Mucosa of rectum (tissue), 2 donors: ENCODE results near the gene NKD1.

Source experiments
- H3K27ac ChIP-seq, 2 donors: one replicate each; pipeline ENCODE4 v1.7.0; 2013; ENCODE audit warnings: inconsistent platforms in 2 of 2, low read depth in 2 of 2, low read length in 2 of 2
- H3K27me3 ChIP-seq, 2 donors: one replicate each; pipeline ENCODE4 v1.7.0; 2013; ENCODE audit warnings: low read length in 2 of 2; ENCODE audit not compliant: control insufficient read depth in 2 of 2, insufficient read depth in 2 of 2
- H3K36me3 ChIP-seq, 2 donors: one replicate each; pipeline ENCODE4 v1.7.0; 2013; ENCODE audit warnings: low read length in 2 of 2; ENCODE audit not compliant: control insufficient read depth in 2 of 2, insufficient read depth in 2 of 2
- H3K4me1 ChIP-seq, 2 donors: one replicate each; pipeline ENCODE4 v1.7.0; 2013; ENCODE audit warnings: low read length in 2 of 2, mild to moderate bottlenecking in 1 of 2; ENCODE audit not compliant: control insufficient read depth in 2 of 2, insufficient read depth in 2 of 2
- H3K4me3 ChIP-seq, 2 donors: one replicate each; pipeline ENCODE4 v1.7.0; 2013; ENCODE audit warnings: low read length in 2 of 2
- H3K9ac ChIP-seq, 2 donors: one replicate each; pipeline ENCODE4 v1.7.0; 2013; ENCODE audit warnings: low read length in 2 of 2, low read depth in 1 of 2, mild to moderate bottlenecking in 1 of 2
- H3K9me3 ChIP-seq, 2 donors: one replicate each; pipeline ENCODE4 v1.7.0; 2013; ENCODE audit warnings: low read length in 2 of 2; ENCODE audit not compliant: control insufficient read depth in 2 of 2
- donor health status: healthy.
- donor health status: Normal muscosa, but diverticular disease.

NKD1 gene

DNA sequence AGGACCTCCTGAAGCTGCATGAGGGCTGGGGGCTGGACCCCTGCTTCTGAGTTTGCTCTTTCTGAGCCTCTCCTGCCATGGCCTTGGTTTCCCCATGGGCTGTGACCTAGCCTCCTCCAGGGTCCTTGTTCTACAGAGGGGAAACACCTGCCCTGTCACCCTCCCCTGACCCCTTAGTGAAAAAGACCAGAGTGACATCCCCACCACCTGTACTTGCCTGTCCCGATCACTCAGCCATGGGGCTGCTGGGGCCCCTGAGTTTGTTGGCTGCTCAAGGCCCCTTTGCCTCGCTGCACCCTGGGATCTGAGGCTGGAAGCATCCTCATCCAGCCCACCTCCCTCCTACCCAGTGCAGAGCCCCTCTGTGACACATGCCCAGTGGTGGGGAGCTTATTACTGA is 146.0 kb downstream of the NKD1 start:
- H3K9ac ChIP-seq: no peak overlapping the region
- no peaks in the 10 kb centered on the region for H3K36me3 ChIP-seq
- no peaks in the 10 kb centered on the region for H3K9me3 ChIP-seq
- H3K4me3 ChIP-seq: peak overlapping the region; percentile 43 to 63
- no peak overlapping the region for H3K27ac ChIP-seq
- H3K4me1 ChIP-seq: peaks cover 25 to 33% of the 10 kb centered on the region in 2 donors
- H3K27me3 ChIP-seq: no peaks in the 10 kb centered on the region

DNA sequence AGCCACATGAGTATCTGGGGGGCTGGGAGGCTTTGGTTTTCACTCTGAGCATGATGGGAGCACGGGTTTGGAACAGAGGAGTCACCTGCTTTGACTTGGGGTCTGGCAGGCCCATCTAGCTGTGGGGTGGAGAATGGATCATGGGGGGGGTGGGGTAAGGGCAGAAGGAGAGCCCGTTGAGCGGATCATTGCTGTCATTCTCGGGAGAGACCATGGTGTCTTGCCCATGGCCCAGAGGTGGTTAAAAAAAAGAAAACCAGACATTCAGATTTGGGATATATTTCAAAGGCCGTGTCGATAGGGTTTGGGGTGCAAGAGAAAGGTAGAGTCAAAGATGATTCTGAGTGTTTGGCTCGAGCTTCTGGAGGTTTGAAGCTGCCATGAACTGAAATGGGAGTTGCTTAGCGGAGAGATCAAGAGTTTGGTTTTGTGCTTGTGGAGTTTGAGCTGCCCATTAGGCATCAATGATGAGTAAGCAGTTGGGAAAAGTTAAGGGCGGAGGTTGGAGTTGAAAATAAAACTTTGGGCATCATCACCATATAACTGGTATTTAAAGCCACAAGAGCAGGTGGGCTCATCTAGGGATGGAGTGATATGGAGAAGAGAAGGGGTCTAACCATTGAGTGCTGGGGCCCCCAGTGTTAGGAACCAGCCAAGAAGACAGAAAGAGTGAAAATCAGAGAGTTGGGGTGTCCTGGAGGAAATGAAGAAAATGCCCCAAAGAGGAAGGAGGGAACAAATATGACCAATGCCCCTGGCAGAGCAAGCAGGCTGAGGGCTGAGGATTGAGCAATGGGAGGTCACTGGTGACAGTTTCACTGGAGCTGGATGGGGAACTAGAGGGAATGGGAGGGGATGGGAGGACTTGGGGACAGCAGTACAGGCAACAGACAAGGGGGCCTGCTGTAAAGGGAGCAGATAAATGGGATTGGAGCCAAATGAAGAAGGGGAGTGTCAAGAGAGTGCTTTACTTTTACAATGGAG is 147.1 kb downstream of the NKD1 start:
- H3K9ac ChIP-seq: no peak overlapping the region
- peaks cover 25 to 33% of the 10 kb centered on the region in 2 donors for H3K4me1 ChIP-seq
- H3K27ac ChIP-seq: peak overlapping the region in 1 of 2 donors; percentile 77
- H3K4me3 ChIP-seq: peak overlapping the region in 1 of 2 donors; percentile 63
- no peaks in the 10 kb centered on the region for H3K9me3 ChIP-seq
- no peaks in the 10 kb centered on the region for H3K27me3 ChIP-seq
- no peaks in the 10 kb centered on the region for H3K36me3 ChIP-seq

DNA sequence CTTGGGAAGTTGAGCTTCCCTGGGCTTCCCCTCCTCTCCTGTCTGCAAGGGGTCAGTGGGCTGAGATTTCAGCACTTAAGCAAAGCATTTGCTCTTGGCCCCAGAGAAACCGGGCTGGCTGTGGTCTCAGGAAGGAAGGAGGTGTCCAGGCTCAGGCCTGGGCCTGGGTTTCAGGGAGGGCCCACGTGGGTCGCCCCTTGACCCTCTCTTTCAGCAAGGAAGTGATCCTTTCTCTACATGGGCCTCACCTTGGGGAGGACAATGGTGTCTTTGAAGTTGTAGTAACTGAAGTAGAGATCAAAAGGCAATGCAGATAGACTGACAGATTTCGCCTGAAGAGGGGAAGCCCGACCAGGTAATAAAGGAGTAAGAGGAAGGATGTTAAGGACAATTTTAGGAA is 147.9 kb downstream of the NKD1 start:
- no peaks in the 10 kb centered on the region for H3K27me3 ChIP-seq
- H3K9ac ChIP-seq: peak overlapping the region; percentile 32 to 45
- no peaks in the 10 kb centered on the region for H3K9me3 ChIP-seq
- H3K4me1 ChIP-seq: peaks cover 25 to 33% of the 10 kb centered on the region in 2 donors
- peak overlapping the region; percentile 3 to 77 for H3K27ac ChIP-seq
- H3K36me3 ChIP-seq: no peaks in the 10 kb centered on the region
- peak overlapping the region in 1 of 2 donors; percentile 13 for H3K4me3 ChIP-seq

DNA sequence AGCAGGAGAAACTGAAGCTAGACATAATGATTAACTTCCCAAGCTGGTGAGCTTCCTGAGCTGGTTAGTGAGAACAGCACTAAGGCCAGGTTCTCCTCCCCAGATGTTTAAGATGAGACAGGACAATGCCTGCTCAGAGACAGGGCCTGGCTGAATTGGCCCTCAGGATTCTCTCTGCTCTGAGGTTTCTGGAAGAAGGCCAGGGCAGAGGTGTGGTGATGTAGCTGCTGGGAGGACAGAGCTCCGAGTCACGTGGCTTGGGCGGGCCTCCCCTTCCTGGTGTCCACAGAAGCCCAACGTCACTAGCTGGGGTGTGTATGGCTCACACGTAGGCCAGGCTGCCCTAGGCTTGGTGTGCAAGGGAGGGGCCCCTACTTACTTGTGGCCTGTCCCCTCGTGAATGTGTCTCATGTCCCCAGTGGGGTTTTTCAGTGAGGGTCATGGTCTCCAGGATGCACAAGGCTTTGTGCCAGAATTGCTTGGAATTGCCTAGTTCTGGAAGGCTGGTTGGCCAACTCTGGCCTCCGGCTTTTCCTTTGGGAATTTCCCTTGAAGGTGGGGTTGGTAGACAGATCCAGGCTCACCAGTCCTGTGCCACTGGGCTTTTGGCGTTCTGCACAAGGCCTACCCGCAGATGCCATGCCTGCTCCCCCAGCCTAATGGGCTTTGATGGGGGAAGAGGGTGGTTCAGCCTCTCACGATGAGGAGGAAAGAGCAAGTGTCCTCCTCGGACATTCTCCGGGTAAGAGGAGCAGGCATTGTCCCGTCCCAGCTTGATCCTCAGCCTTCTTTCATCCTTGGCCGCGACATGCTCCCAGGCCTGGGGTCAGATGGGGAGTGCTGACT is 148.6 kb downstream of the NKD1 start:
- H3K27ac ChIP-seq: peak overlapping the region; percentile 36 to 77
- H3K36me3 ChIP-seq: no peaks in the 10 kb centered on the region
- peaks cover 25 to 33% of the 10 kb centered on the region in 2 donors for H3K4me1 ChIP-seq
- peak overlapping the region in 1 of 2 donors; percentile 13 for H3K4me3 ChIP-seq
- H3K9me3 ChIP-seq: no peaks in the 10 kb centered on the region
- H3K27me3 ChIP-seq: no peaks in the 10 kb centered on the region
- H3K9ac ChIP-seq: peak overlapping the region; percentile 32 to 45

DNA sequence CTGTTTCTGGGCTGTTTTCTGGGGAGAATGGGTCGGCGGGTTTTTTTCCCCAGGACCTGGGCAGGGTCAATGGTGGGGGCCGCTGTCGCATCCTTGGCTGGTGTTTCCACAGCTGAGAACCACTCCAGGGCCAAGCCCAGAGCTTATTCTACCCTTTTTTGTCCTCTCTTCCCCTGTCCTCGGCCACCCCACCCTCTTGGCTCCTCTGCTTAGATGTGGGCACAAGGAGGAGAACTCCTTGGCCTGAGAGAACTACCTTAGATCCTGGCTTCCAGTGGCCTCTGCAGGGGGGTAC is 149.2 kb downstream of the NKD1 start:
- Histone ChIP-seq H3K4me3 (peak overlapping the region; percentile 60 to 69), H3K36me3 (no peaks in the 10 kb centered on the region), H3K9me3 (no peaks in the 10 kb centered on the region), H3K27ac (peak overlapping the region; percentile 36 to 77), H3K4me1 (peaks cover 25 to 33% of the 10 kb centered on the region in 2 donors), H3K27me3 (no peaks in the 10 kb centered on the region), H3K9ac (peak overlapping the region; percentile 58)

DNA sequence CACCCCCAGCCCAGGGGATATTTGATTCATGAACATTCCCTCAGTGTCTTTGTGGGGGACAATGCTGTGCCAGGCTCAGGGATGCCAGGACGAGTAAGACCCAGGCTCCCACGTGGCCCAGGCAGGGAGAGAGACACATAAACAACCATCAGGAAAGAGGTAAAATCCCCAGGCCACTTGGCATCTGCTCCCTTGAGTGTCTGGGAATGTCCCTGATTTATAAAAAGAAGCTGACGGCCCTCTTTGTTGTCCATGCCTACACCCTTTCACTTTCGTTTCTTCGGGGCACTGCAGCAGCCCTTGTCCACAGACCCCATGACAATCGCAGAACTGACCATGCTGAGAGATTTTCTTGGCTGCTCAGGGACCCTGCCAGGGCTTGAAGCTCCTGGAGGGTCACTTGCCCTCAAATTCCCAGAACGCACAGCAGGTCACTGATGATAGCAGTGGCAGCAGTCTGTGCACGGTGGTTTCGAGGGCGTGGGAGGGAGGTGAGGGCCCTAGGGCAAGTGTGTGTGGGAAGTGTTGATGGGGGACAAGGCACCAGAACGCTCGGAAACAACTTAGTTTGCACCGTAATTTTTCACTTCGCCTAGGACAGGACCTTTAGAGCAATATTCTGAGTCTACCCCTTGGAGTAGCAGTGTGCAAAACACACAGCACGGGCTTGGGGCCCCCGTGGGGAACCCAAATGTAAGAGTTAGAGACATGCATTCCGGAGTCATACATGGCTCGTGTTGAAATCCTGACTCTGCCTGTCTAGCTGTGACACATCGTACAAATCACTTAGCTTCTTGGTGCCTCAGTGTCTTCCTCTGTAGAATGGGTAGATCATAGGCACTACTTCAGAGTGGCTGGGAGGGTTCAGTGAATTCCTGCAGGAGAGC is 149.9 kb downstream of the NKD1 start:
- Histone ChIP-seq H3K9ac (peak overlapping the region; percentile 58), H3K4me3 (peak overlapping the region; percentile 60 to 69), H3K27ac (peak overlapping the region; percentile 36 to 77), H3K4me1 (peaks cover 21 to 33% of the 10 kb centered on the region in 2 donors), H3K36me3 (no peaks in the 10 kb centered on the region), H3K27me3 (no peaks in the 10 kb centered on the region), H3K9me3 (no peaks in the 10 kb centered on the region)
